ENCODE measurements around the gene MYH11. TPM values are rescaled to one million over a fixed set of nuclear protein-coding genes. Genes with fewer than 3 reads are reported as not detected.

MYH11 gene
- total and polyA plus RNA-seq, 10 of the 15 experiments (the other 5 are each of a cell fraction or from before 2014, with no cell fraction given) = 0.01 to 1.9 (median 0.13) TPM; not detected in 1

DNA sequence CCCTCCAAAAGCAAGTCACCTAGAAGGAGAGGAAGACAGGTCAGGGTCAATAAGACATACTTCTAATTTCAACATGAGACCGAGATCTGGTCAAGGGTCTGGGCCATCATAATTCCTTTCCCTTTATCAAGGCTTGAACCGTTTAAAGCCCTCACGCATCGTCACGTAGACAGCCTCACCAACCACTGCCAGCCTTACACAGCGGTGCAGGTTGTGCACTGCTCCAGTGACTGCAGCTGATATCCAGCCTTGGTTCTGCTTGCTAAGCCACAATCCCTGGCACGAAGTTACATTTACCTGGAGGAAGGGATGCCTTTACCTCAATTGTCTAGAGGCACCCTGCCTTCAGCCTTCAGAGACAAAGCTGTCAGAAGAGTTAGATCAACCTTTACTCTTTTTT, 85.1 kb downstream of the MYH11 start:
- DNase-seq (ENCODE audit: low read depth, low spot score) = no peak
- Histone ChIP-seq H3K9ac (ENCODE audit: control insufficient read depth, insufficient read depth, low read length) (no peak overlapping the region), H3K79me2 (ENCODE audit: control insufficient read depth, insufficient read depth, low read length) (no peaks in the 10 kb centered on the region), H3K27ac (ENCODE audit: control insufficient read depth, insufficient read depth) (no peak overlapping the region), H3K4me3 (no peak overlapping the region), H3K9me3 (replicated peaks; ENCODE audit: control insufficient read depth, insufficient read depth, low read length) (no peaks in the 10 kb centered on the region), H3K4me2 (ENCODE audit: control insufficient read depth, insufficient read depth) (no peak overlapping the region), H2AFZ (ENCODE audit: control insufficient read depth, low read depth, low read length) (no peak overlapping the region), H3K36me3 (ENCODE audit: control insufficient read depth in 2 of 2, insufficient read depth in 2 of 2, low read length in 1 of 2) (no peaks in the 10 kb centered on the region), H3K4me1 (ENCODE audit: control insufficient read depth, insufficient read depth, low read length) (no peaks in the 10 kb centered on the region), H4K20me1 (ENCODE audit: control insufficient read depth, insufficient read depth) (no peaks in the 10 kb centered on the region), H3K27me3 (replicated peaks in 1 of 2; ENCODE audit: control insufficient read depth in 2 of 2, insufficient read depth in 2 of 2, low read length in 1 of 2) (no peaks in the 10 kb centered on the region; a peak in 1 of 4 replicates)
- in situ Hi-C loops (cut with MboI) (no loop called here), intact Hi-C loops (cut with micrococcal nuclease; ENCODE audit: unreplicated experiment) (no loop called here)
- FAIRE-seq = no peak
- WGBS (ENCODE audit: insufficient coverage, insufficient replicate concordance, low lambda C conversion rate, missing lambda C conversion rate) = 47% methylated on average over 7 of the region's 7 CpGs
- POLR2A ChIA-PET = interaction anchor here (0.7 kb wide), 1 partner anchor 75 kb away, joined by 6 read pairs; no protein-coding TSS in a partner anchor
- SMC1A ChIA-PET (ENCODE audit: uncharacterized antibody, unreplicated experiment) = no interaction called here
- CTCF ChIA-PET = no interaction called here
- RAD21 ChIA-PET (ENCODE audit: unreplicated experiment) = no interaction called here
- ATAC-seq = no peak
- no peak for TF ChIP-seq PAX5 (IDR thresholded peaks at IDR 0.05; ENCODE audit: borderline replicate concordance, low read depth, low read length)
- no peak for TF ChIP-seq RUNX3 (IDR thresholded peaks at IDR 0.05; ENCODE audit: low read length)
- no peak for TF ChIP-seq FOXM1 (IDR thresholded peaks at IDR 0.05; ENCODE audit: low read depth, low read length)
- no peak for TF ChIP-seq TARDBP (IDR thresholded peaks at IDR 0.05; ENCODE audit: borderline replicate concordance)
- TF ChIP-seq RAD21 (IDR thresholded peaks at IDR 0.05; ENCODE audit: insufficient read depth, low read depth, low read length) = no peak
- no peak for TF ChIP-seq PML (IDR thresholded peaks at IDR 0.05; ENCODE audit: low read length)
- TF ChIP-seq YBX1 (IDR thresholded peaks at IDR 0.05) = no peak
- no peak for TF ChIP-seq EZH2 (IDR thresholded peaks at IDR 0.05; ENCODE audit: borderline replicate concordance, control insufficient read depth, low read depth, low read length)
- no peak for TF ChIP-seq SUPT20H (IDR thresholded peaks at IDR 0.05; ENCODE audit: borderline replicate concordance, control insufficient read depth, low read depth, low read length)
- TF ChIP-seq, protein P1, sequence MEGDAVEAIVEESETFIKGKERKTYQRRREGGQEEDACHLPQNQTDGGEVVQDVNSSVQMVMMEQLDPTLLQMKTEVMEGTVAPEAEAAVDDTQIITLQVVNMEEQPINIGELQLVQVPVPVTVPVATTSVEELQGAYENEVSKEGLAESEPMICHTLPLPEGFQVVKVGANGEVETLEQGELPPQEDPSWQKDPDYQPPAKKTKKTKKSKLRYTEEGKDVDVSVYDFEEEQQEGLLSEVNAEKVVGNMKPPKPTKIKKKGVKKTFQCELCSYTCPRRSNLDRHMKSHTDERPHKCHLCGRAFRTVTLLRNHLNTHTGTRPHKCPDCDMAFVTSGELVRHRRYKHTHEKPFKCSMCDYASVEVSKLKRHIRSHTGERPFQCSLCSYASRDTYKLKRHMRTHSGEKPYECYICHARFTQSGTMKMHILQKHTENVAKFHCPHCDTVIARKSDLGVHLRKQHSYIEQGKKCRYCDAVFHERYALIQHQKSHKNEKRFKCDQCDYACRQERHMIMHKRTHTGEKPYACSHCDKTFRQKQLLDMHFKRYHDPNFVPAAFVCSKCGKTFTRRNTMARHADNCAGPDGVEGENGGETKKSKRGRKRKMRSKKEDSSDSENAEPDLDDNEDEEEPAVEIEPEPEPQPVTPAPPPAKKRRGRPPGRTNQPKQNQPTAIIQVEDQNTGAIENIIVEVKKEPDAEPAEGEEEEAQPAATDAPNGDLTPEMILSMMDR (IDR thresholded peaks at IDR 0.05 in 2 of 3, conservative IDR thresholded peaks at IDR 0.05 in 1 of 3; ENCODE audit: control insufficient read depth in 2 of 3, extremely low read depth in 1 of 3, insufficient read depth in 1 of 3, low read depth in 3 of 3, low read length in 3 of 3) = no peak
- no peak for TF ChIP-seq WRNIP1 (IDR thresholded peaks at IDR 0.05; ENCODE audit: borderline replicate concordance, low read depth, low read length)
- TF ChIP-seq RAD51 (IDR thresholded peaks at IDR 0.05) = no peak
- TF ChIP-seq TBL1XR1 (IDR thresholded peaks at IDR 0.05; ENCODE audit: low read depth, low read length) = no peak
- TF ChIP-seq ASH2L (IDR thresholded peaks at IDR 0.05; ENCODE audit: borderline replicate concordance, low read depth) = no peak
- no peak for TF ChIP-seq NRF1 (conservative IDR thresholded peaks at IDR 0.05; ENCODE audit: low read depth, low read length)
- no peak for TF ChIP-seq MXI1 (IDR thresholded peaks at IDR 0.05; ENCODE audit: low read depth, low read length)
- TF ChIP-seq RBBP5 (conservative IDR thresholded peaks at IDR 0.05) = no peak
- no peak for TF ChIP-seq SUZ12 (IDR thresholded peaks at IDR 0.05; ENCODE audit: unreplicated experiment)
- no TSS peak for BruUV-seq (replicated peaks)
